Pancreas (tissue), 10 donors: ENCODE results near the gene RNF152. TPM values are rescaled to one million over a fixed set of nuclear protein-coding genes. Genes with fewer than 3 reads are reported as not detected.
A peak's percentile ranks its signal among the peaks of the same experiment; 100 is the strongest.

Experiments
- ATAC-seq, 4 donors: fragments of 200-7000 bp; cut with Tn5 transposase; one replicate each; pipeline versions ENCODE4 v1.8.0 to v1.9.1; 2020; ENCODE audit warnings: mild to moderate bottlenecking in 4 of 4, moderate library complexity in 4 of 4
- DNase-seq, 6 donors: peaks; one replicate each; pipeline ENCODE4 v3.0.0-alpha.2; 2020
- FAIRE-seq: peaks from 2 replicates; lab custom pipeline; 2012; peaks lifted over from hg19 to GRCh38; lab: Jason Lieb, UNC
- H3K27ac ChIP-seq, 4 donors: fragments of 200-600 bp; sonication (generic); 1 replicate in 3 of 4; 2 replicates in 1 of 4; pipeline versions ENCODE4 v1.5.0 to v1.8.0; 2020
- H3K27me3 ChIP-seq, 4 donors: fragments of 200-600 bp; one replicate each; pipeline ENCODE4 v1.8.0; 2021
- H3K36me3 ChIP-seq, 3 donors: fragments of 200-600 bp; sonication (generic) in 1 of 3; one replicate each; pipeline versions ENCODE4 v1.5.0 to v1.8.0; 2020 to 2021
- H3K4me1 ChIP-seq, 3 donors: fragments of 200-600 bp; one replicate each; pipeline ENCODE4 v1.8.0; 2021
- H3K4me3 ChIP-seq, 4 donors: fragments of 200-600 bp; sonication (generic) in 2 of 4; one replicate each; pipeline versions ENCODE4 v1.5.0 to v1.8.0; 2020 to 2021
- H3K9me3 ChIP-seq, 4 donors: fragments of 200-600 bp; one replicate each; pipeline ENCODE4 v1.8.0; 2021
- CTCF ChIP-seq, 4 donors: fragments of 200-600 bp; sonication (generic) in 3 of 4; IDR thresholded peaks; one replicate each; pipeline versions ENCODE4 v1.5.0 to v1.8.0; 2021; ENCODE audit warnings: antibody characterized with exemption in 4 of 4
- WGBS, 2 donors: extraction: QIAGEN DNeasy Blood & Tissue Kit; methylation state at CpG; one replicate each; pipeline ENCODE4 v1.1.7; 2013; 5-methylcytosine and 5-hydroxymethylcytosine counted together
- intact Hi-C, 3 donors: fragments of 100-400 bp; cut with DNase I; formaldehyde crosslinking; loops; one replicate each; pipeline versions ENCODE4 v1.11.1 to v1.14.2; 2022
- polyA plus RNA-seq, 2 donors: library from polyadenylated mRNA; stranded (reverse); fragments of 200-250 nt; gene quantifications; one replicate each; pipeline ENCODE4 v1.2.3, GENCODE V29; 2013
- total RNA-seq, 6 donors: library from RNA; stranded (reverse); fragmentation: NEBNext Ultra II Directional in 4 of 6; extraction: Animal tissue kit (Norgen Biotek cat#: 25700) in 4 of 6; gene quantifications; one replicate each; pipeline versions ENCODE4 v1.2.1 to v1.2.4, GENCODE V29; 2021 to 2023
- donor health status: healthy with polysubstance abuse.
- donor health status: DM: no; HTN: no; CAD: no; lungs with moderate emphysema.
- donor health status: DM: no; HTN: no; CAD: no.
- donor health status: control.
- donor health status: control.
- donor health status: Bipolar disorder and iron deficiency.
- donor health status: DM: yes; HTN: yes; CAD: no.
- donor health status: DM: no; HTN: no; CAD: no.
- donor health status: DM: no; HTN: no; CAD: no.
- donor health status: DM: yes; HTN: yes; CAD: no.

RNF152 gene
- total and polyA plus RNA-seq, 8 donors = 0.91 to 7.2 (median 4.8) TPM

DNA sequence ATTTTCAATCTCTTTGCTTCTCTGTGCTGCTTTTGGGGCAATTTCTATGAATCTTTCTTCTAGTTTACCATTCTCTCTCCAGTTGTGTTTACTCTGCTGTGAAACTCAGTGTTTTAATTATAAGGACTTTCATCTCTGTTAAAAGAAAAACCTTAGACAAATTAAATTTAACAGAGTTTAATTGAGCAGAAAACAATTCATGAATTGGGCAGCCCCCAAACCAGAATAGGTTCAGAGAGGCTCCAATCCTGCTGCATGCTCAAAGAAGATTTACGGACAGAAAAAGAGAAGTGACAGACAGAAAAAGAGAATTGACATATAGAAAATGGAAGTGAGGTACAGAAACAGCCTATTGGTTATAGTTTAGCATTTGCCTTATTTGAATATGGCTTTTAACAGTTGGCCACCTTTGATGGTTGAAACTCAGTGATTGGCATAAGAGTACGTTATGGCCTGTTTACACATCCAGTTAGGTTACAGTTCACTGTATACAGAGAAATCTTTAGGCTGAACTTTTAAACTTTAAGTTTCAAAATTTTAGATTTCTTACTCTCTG, 120.4 kb downstream of the RNF152 start:
- WGBS, 2 donors = 69 to 92% methylated on average over 2 of the region's 2 CpGs
- H3K36me3 ChIP-seq = no peaks in the 10 kb centered on the region
- no peak for FAIRE-seq

DNA sequence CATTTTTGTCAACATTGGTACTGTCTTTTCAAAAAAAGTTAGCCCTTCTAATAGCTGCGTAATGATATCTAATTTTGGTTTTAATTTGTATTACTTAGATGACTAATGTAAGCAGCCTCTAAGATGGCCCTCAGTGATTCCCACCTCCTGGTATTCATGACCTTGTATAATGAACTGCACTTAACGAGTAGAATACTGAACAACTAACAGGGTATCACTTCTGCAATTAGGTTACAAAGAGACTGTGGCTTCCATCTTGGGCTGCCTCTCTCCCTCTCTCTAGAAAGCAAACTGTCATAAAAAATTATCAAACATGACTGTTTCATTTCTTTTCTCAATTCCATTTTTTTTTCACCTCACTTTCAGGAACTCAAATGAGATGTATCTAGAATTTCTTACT, 120.9 kb downstream of the RNF152 start:
- intact Hi-C loops = no loop called here
- Histone ChIP-seq H3K4me3 (no peak overlapping the region), H3K36me3 (no peaks in the 10 kb centered on the region), H3K4me1 (no peaks in the 10 kb centered on the region), H3K9me3 (no peaks in the 10 kb centered on the region), H3K27ac (no peak overlapping the region), H3K27me3 (no peaks in the 10 kb centered on the region)
- DNase-seq (no peak), ATAC-seq (no peak), FAIRE-seq (no peak)
- TF ChIP-seq CTCF (IDR thresholded peaks at IDR 0.05) = no peak
- WGBS, 2 donors = 94 to 95% methylated on average over 2 of the region's 2 CpGs

More for the DNA sequence above, 120.4 kb downstream of the RNF152 start:
- intact Hi-C loops = no loop called here
- TF ChIP-seq CTCF (IDR thresholded peaks at IDR 0.05) = no peak
- Histone ChIP-seq H3K27ac (no peak overlapping the region), H3K9me3 (no peaks in the 10 kb centered on the region), H3K4me3 (no peak overlapping the region), H3K27me3 (no peaks in the 10 kb centered on the region), H3K4me1 (no peaks in the 10 kb centered on the region)
- no peak for DNase-seq
- ATAC-seq = no peak

GRCh38 chr18:61770279-61770678, 122.5 kb downstream of the RNF152 start:
- Histone ChIP-seq H3K9me3 (no peaks in the 10 kb centered on the region), H3K4me1 (no peaks in the 10 kb centered on the region), H3K27ac (no peak overlapping the region), H3K27me3 (no peaks in the 10 kb centered on the region), H3K36me3 (no peaks in the 10 kb centered on the region), H3K4me3 (no peak overlapping the region)
- 74 to 90% methylated on average over 3 of the region's 3 CpGs for WGBS, 2 donors
- peak in 1 of 4 donors; percentile 21 for ATAC-seq
- no peak for TF ChIP-seq CTCF (IDR thresholded peaks at IDR 0.05)
- no peak for FAIRE-seq
- intact Hi-C loops = no loop called here
- DNase-seq = no peak

DNA sequence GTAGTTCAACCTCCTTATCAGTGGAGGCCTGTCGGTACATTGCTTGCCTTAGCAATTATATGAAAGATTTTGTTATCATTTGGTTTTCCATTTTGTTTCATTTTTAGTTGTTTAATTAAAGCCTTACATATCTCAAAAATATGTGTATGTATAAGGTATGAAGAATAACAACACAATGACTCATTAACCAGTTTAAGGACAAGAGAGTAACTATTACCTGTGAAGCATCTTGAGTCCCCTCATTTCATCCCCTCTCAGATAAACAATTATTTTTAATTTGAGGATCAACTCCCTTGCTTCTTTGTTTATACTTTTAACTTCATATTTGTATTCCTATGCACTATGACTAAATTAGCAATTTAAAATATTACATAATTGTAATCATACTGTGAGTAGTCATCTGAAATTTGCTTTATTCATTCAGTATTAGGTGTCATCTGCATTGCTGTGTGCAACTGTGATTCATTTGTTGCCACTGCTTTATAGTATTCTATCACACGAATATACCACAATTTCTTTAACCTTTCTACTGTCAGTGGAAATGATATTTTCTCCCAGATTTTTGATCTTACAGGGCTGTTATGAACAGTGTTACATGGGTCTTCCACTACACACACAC, 126.4 kb downstream of the RNF152 start:
- no peaks in the 10 kb centered on the region for H3K36me3 ChIP-seq
- 50 to 52% methylated on average over 2 of the region's 2 CpGs for WGBS, 2 donors
- H3K27ac ChIP-seq = no peak overlapping the region
- intact Hi-C loops = no loop called here
- no peak overlapping the region for H3K4me3 ChIP-seq
- H3K27me3 ChIP-seq = no peaks in the 10 kb centered on the region
- no peak for DNase-seq
- ATAC-seq = no peak
- no peak for TF ChIP-seq CTCF (IDR thresholded peaks at IDR 0.05)
- no peak for FAIRE-seq
- no peaks in the 10 kb centered on the region for H3K4me1 ChIP-seq
- H3K9me3 ChIP-seq = no peaks in the 10 kb centered on the region

DNA sequence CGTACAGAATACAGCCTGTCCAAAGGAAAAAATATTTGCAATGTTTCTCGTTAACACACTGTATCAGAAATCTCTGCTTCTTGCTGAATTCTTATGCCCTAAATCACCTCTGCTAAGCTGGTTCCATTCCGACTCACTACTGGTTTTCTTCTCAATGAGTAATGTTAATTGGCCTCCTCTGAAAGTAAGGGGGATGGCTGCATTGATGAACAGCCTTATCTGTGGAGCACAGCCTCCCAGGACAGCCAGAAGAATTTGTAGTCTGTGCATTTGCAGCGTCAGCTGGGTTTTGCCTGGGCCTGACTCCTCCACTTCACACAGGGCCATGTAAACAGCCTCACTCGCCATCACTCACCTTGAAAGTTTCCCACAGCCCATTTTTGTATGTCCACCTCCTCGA, 127.7 kb downstream of the RNF152 start:
- FAIRE-seq (no peak), DNase-seq (no peak), ATAC-seq (peak in 1 of 4 donors; percentile 27)
- no peak overlapping the region for H3K4me3 ChIP-seq
- H3K9me3 ChIP-seq = no peaks in the 10 kb centered on the region
- intact Hi-C loops = no loop called here
- H3K27ac ChIP-seq = no peak overlapping the region
- no peaks in the 10 kb centered on the region for H3K27me3 ChIP-seq
- H3K36me3 ChIP-seq = no peaks in the 10 kb centered on the region
- TF ChIP-seq CTCF (IDR thresholded peaks at IDR 0.05) = no peak
- WGBS, 2 donors = 72 to 79% methylated on average over 6 of the region's 6 CpGs
- H3K4me1 ChIP-seq = no peaks in the 10 kb centered on the region
